Progenitor cell of endocrine pancreas (in vitro differentiated cells): ENCODE measurements around the gene ITSN2. TPM values are rescaled to one million over a fixed set of nuclear protein-coding genes. Genes with fewer than 3 reads are reported as not detected.

Experiments used
- DNase-seq: peaks from one replicate; pipeline ENCODE4 v3.0.0; 2021; ENCODE audit warnings: low spot score; ENCODE audit not compliant: unreplicated experiment
- H3K27ac Mint-ChIP-seq: 2 replicates; pipeline ENCODE4 v1.8.0; 2021; ENCODE audit warnings: mild to moderate bottlenecking, moderate library complexity, mixed read lengths
- H3K27me3 Mint-ChIP-seq: 2 replicates; pipeline ENCODE4 v1.8.0; 2021; ENCODE audit warnings: mixed read lengths
- H3K36me3 Mint-ChIP-seq: 2 replicates; pipeline ENCODE4 v1.8.0; 2022; ENCODE audit warnings: mixed read lengths; ENCODE audit not compliant: insufficient read depth
- H3K4me1 Mint-ChIP-seq: 2 replicates; pipeline ENCODE4 v1.8.0; 2021; ENCODE audit warnings: low read depth, mixed read lengths
- H3K4me3 Mint-ChIP-seq: 2 replicates; pipeline ENCODE4 v1.8.0; 2021; ENCODE audit warnings: low read depth, mild to moderate bottlenecking, moderate library complexity, mixed read lengths
- H3K9me3 Mint-ChIP-seq: 2 replicates; pipeline ENCODE4 v1.8.0; 2021; ENCODE audit warnings: low read depth, mixed read lengths
- CTCF ChIP-seq: fragments of 200-600 bp; sonication (generic); IDR thresholded peaks from one replicate; pipeline ENCODE4 v1.5.0; 2021; ENCODE audit warnings: antibody characterized with exemption, mild to moderate bottlenecking; ENCODE audit not compliant: unreplicated experiment
- total RNA-seq: library from RNA; stranded (reverse); gene quantifications from 2 replicates; pipeline ENCODE4 v1.2.1, GENCODE V29; 2021

The ITSN2 gene
- total RNA-seq, 1 donor from 2014 or later: 26.7 TPM

- Mint-ChIP-seq H3K27ac (no peak overlapping the region), H3K27me3 (no peaks in the 10 kb centered on the region), H3K4me1 (peaks cover 13% of the 10 kb centered on the region), H3K9me3 (no peaks in the 10 kb centered on the region), H3K4me3 (no peak overlapping the region), H3K36me3 (peaks cover 2% of the 10 kb centered on the region)
- TF ChIP-seq CTCF: no peak
- DNase-seq: no peak
These were observed 5.4 kb downstream of the ITSN2 start for GRCh38 chr2:24354957-24355356.

- Mint-ChIP-seq H3K4me3 (no peak overlapping the region), H3K36me3 (peaks cover 2% of the 10 kb centered on the region), H3K27me3 (no peaks in the 10 kb centered on the region), H3K9me3 (no peaks in the 10 kb centered on the region), H3K27ac (no peak overlapping the region), H3K4me1 (peaks cover 13% of the 10 kb centered on the region)
- DNase-seq: no peak
- no peak for TF ChIP-seq CTCF
These were observed 5.9 kb downstream of the ITSN2 start for GRCh38 chr2:24354395-24354794.

GRCh38 chr2:24353973-24354372 lies 6.4 kb downstream of the ITSN2 start:
- Mint-ChIP-seq H3K27me3 (no peaks in the 10 kb centered on the region), H3K36me3 (peaks cover 2% of the 10 kb centered on the region), H3K4me3 (no peak overlapping the region), H3K27ac (no peak overlapping the region), H3K9me3 (no peaks in the 10 kb centered on the region), H3K4me1 (peaks cover 9% of the 10 kb centered on the region)
- no peak for DNase-seq
- no peak for TF ChIP-seq CTCF

GRCh38 chr2:24353364-24353763 lies 7.0 kb downstream of the ITSN2 start:
- DNase-seq: no peak
- Mint-ChIP-seq H3K27ac (no peak overlapping the region), H3K9me3 (no peaks in the 10 kb centered on the region), H3K36me3 (peaks cover 2% of the 10 kb centered on the region), H3K4me1 (peaks cover 6% of the 10 kb centered on the region), H3K27me3 (no peaks in the 10 kb centered on the region), H3K4me3 (no peak overlapping the region)
- no peak for TF ChIP-seq CTCF

GRCh38 chr2:24352664-24353063 lies 7.7 kb downstream of the ITSN2 start:
- H3K36me3 Mint-ChIP-seq: peaks cover 2% of the 10 kb centered on the region
- H3K27ac Mint-ChIP-seq: no peak overlapping the region
- DNase-seq: no peak
- peaks cover 4% of the 10 kb centered on the region for H3K4me1 Mint-ChIP-seq
- no peak overlapping the region for H3K4me3 Mint-ChIP-seq
- TF ChIP-seq CTCF: no peak
- no peaks in the 10 kb centered on the region for H3K27me3 Mint-ChIP-seq
- H3K9me3 Mint-ChIP-seq: no peaks in the 10 kb centered on the region
